HG02852 (cell line): ENCODE data around the gene PCDHB2.
"Not testable (repeated sequence)": the region's sequence is repeated elsewhere in the genome, so short reads cannot be mapped to it uniquely, and the experiment has no call there.

Experiments
- ATAC-seq: cut with Tn5 transposase; IDR thresholded peaks from one replicate; pipeline ENCODE4 v1.9.1; 2021; ENCODE audit warnings: mild to moderate bottlenecking, moderate library complexity; ENCODE audit not compliant: unreplicated experiment

Gene PCDHB2

DNA sequence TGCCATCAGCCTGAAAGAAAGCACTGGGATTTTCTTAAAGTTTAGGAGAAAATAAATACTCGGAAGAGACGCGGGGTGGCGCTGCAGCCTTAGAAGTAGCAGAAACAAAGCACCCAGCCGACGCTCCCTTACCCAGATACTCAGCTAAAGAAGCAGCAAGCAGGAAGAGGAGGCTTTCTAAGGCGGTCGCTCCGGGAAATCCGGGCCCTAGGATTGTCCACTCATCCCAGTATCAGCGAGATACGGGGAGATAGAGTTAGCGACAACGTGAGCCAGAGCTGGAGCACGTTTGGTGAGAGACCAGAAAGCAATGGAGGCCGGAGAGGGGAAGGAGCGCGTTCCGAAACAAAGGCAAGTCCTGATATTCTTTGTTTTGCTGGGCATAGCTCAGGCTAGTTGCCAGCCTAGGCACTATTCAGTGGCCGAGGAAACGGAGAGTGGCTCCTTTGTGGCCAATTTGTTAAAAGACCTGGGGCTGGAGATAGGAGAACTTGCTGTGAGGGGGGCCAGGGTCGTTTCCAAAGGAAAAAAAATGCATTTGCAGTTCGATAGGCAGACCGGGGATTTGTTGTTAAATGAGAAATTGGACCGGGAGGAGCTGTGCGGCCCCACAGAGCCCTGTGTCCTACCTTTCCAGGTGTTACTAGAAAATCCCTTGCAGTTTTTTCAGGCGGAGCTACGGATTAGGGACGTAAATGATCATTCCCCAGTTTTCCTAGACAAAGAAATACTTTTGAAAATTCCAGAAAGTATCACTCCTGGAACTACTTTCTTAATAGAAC is at the start of gene PCDHB2:
PCDHB2 (plus strand) TSS at position 135 of the 782 bp plus-strand sequence; CDS start at position 311, 176 bp downstream.
- no peak for ATAC-seq

DNA sequence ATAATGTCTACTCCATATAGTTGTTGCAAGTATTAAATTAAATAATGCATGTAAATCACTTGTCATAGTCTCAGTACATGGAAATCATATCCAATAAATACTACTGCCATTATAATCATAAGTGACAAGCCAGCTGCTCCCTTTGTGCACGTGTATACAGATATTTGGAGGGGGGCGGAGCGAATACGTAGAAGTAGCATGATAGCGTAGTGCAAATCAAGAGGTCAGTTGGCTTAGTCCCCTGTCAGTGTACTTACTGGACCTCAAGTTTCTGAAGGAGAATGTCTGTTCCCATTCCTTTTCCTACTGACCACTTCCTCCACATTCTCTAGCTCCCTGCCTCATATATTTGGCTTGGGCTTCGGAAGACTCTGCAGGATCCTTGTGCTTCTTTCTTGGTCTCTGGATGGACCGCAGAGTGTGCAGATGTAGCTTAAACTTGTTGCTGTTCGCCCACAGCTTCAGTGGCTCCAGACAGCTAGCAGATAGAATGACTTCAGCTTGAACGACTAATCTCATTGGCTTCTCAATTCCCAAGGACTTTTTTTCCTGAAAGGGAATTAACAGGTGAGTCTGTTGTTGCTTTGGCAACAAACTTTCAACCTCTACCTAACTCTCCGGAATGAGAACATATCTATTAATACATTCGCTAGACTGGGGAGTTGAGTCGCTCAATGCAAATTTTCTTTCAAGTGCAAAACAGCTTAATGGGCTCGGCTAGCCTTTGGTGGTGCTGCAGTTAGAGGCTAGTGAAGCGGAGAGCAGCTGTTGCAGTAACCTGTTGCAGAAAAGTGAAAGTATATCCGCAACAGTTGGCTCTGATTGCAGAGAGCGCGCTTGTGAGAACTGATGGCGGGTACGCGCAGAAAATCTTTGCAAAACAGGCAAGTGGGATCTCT is 43.5 kb upstream of the PCDHB2 start, which contains the start of gene PCDHB1:
PCDHB1 (plus strand) TSS at position 753 of the 899 bp plus-strand sequence; CDS start at position 850, 97 bp downstream.
- ATAC-seq: no peak

DNA sequence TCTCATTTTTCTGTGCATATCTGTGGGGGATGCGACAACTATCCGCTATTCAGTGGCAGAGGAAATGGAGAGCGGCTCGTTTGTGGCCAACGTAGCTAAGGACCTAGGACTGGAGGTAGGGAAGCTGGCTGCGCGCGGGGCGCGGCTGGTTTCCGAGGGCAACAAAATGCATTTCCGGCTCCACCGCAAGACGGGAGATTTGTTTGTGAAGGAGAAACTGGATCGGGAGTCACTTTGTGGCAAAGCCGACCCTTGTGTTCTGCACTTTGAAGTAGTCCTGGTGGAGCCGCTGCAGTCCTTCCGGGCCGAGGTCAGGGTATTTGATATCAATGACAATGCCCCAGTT is 42.9 kb upstream of the PCDHB2 start:
- no peak for ATAC-seq

DNA sequence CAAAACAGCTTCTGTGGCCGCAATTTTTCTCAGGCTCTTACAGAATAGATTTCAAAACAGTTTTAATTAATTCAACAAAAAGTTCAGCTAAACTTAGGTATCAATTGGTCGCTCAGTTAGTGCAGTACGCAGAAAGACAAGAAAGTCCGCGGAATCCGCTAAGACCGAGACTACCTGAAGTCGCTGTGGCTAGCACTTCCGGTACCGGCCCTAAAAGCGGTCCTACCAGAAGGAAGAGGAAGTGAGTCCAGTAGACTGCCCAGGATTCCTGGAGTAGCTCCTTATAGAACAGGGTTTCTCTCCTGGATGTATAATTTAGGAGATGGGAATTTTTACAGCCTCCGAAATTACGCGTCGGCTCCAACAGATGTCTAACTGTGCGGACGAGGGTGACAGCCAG is 16.6 kb upstream of the PCDHB2 start:
- ATAC-seq: no peak

DNA sequence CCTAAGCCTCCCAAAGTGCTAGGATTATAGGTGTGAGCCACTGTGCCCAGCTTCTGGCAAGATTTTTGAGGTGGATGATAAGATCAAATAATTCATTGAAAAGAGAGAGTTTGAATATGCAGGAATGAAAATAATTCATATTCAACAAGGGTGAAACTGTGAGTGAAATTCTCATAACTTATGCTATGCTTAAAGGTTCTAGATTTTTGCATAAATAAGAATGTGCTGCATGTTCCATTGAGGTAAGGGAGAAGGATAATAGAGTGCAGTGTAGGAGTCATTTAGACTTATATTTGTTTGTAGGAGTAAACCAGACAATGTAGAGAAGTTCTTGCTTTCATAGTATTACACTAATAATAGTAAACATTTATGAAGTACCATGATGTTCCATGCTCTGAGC is 12.2 kb upstream of the PCDHB2 start:
- no peak for ATAC-seq

DNA sequence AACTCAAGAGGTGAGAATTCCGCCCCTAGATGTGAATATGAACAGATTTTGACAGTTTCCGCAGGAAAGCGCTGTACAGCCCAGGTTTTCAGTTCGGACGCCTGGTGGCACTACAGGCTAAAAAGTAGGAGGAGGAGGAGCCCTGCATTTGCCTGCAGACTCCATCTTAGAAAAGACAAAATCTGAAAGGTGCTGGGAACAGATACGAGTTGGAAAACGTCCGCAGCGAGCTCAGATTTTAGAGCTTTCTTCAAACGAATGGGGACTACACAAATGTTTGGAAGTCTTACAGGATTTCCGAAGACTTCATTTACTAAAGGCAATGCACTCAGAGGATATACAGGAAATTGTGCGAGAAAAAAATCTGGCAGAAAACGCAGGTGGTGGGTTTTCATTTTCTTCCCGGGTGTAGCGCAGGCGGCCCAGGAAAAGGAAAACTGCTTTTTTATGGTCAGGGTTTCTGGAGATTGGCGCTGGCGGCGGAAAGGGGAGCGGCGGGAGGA is 9.9 kb upstream of the PCDHB2 start:
- ATAC-seq: peak; percentile 64

DNA sequence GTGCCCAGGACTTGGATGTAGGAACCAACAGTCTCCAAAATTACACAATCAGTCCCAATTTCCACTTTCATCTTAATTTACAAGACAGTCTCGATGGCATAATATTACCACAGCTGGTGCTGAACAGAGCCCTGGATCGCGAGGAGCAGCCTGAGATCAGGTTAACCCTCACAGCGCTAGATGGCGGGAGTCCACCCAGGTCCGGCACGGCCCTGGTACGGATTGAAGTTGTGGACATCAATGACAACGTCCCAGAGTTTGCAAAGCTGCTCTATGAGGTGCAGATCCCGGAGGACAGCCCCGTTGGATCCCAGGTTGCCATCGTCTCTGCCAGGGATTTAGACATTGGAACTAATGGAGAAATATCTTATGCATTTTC is 837 bp downstream of the PCDHB2 start:
- no peak for ATAC-seq

DNA sequence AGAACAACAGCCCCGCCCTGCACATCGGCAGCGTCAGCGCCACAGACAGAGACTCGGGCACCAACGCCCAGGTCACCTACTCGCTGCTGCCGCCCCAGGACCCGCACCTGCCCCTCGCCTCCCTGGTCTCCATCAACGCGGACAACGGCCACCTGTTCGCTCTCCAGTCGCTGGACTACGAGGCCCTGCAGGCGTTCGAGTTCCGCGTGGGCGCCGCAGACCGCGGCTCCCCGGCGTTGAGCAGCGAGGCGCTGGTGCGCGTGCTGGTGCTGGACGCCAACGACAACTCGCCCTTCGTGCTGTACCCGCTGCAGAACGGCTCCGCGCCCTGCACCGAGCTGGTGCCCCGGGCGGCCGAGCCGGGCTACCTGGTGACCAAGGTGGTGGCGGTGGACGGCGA is 1.8 kb downstream of the PCDHB2 start:
- not testable (repeated sequence) for ATAC-seq

DNA sequence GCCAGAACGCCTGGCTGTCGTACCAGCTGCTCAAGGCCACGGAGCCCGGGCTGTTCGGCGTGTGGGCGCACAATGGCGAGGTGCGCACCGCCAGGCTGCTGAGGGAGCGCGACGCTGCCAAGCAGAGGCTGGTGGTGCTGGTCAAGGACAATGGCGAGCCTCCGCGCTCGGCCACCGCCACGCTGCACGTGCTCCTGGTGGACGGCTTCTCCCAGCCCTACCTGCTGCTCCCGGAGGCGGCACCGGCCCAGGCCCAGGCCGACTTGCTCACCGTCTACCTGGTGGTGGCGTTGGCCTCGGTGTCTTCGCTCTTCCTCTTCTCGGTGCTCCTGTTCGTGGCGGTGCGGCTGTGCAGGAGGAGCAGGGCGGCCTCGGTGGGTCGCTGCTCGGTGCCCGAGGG is 2.2 kb downstream of the PCDHB2 start:
- not testable (repeated sequence) for ATAC-seq

DNA sequence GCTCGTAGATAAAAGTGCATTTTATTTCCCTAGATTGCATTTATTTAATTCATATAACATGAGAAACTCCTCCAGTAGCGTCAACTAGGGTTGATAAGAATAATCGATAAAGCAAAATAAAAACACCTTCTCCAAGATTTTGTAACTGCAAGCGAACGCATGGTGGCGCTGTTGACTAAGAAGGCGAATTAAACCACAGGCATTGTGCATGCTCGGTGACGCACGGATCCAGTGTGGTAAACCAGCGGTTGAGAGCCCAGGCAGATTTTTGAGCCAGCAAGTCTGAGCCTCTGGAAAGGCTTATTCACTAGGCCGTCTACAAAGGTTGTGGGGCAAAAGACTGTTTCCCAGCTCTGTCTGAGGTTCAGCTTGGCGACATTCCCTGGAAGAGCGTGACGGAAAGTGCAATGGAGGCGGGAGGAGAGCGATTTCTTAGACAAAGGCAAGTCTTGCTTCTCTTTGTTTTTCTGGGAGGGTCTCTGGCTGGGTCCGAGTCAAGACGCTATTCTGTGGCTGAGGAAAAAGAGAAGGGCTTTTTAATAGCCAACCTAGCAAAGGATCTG is 5.9 kb downstream of the PCDHB2 start, which contains the start of gene PCDHB3:
PCDHB3 (plus strand) TSS at position 231 of the 563 bp plus-strand sequence; CDS start at position 408, 177 bp downstream.
- ATAC-seq: no peak

DNA sequence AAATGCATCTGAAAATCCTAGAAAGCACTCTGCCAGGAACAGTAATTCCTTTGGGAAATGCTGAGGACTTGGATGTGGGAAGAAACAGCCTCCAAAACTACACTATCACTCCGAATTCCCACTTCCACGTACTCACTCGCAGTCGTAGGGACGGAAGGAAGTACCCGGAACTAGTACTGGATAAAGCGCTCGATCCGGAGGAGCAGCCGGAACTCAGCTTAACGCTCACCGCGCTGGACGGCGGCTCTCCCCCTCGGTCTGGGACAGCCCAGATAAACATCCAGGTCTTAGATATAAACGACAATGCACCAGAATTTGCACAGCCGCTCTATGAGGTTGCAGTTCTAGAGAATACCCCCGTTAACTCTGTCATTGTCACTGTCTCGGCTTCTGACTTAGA is 6.6 kb downstream of the PCDHB2 start:
- ATAC-seq: no peak

DNA sequence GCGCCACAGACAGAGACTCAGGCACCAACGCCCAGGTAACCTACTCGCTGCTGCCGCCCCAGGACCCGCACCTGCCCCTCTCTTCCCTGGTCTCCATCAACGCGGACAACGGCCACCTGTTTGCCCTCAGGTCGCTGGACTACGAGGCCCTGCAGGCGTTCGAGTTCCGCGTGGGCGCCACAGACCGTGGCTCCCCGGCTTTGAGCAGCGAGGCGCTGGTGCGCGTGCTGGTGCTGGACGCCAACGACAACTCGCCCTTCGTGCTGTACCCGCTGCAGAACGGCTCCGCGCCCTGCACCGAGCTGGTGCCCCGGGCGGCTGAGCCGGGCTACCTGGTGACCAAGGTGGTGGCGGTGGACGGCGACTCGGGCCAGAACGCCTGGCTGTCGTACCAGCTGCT is 7.7 kb downstream of the PCDHB2 start:
- not testable (repeated sequence) for ATAC-seq

DNA sequence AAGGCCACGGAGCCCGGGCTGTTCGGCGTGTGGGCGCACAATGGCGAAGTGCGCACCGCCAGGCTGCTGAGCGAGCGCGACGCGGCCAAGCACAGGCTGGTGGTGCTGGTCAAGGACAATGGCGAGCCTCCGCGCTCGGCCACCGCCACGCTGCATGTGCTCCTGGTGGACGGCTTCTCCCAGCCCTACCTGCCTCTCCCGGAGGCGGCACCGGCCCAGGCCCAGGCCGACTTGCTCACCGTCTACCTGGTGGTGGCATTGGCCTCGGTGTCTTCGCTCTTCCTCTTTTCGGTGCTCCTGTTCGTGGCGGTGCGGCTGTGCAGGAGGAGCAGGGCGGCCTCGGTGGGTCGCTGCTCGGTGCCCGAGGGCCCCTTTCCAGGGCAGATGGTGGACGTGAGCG is 8.1 kb downstream of the PCDHB2 start:
- ATAC-seq: not testable (repeated sequence)

DNA sequence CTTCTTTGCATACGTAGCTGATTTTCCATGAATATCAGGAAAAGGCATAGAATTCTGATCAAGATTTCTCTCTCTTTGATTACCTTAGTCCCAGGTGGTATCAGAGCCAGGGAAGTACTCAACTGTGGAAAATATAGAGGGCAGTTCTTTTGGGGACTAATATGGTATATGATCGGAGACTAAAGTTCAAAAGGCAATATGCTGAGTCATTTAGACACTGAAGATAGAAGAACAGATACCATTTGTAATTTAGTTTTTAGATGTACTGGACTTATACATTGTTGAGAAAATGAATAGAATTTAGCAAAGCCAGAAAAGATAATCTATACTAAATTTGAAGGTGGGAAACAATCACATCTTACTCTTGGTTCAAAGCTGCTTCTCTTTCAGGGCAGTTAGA is 10.9 kb downstream of the PCDHB2 start:
- ATAC-seq: no peak

DNA sequence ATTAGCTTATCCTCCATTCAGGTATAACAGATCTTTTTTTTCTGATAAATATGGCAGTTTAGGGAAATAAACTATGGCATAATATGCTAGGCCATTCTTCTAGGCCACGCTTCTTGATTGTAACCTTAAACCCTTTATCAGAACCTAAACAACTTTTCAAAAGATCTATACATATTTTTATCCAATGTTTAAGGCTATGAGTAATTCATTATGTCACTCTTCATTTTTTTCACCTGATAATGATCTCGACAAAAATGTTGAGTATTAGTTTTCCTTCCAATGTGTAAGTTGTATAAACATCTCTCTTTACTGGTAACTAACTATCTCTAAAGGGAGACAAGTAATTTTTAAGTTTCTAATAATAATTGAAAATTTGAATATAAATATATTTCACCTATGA is 24.8 kb downstream of the PCDHB2 start:
- ATAC-seq: no peak

DNA sequence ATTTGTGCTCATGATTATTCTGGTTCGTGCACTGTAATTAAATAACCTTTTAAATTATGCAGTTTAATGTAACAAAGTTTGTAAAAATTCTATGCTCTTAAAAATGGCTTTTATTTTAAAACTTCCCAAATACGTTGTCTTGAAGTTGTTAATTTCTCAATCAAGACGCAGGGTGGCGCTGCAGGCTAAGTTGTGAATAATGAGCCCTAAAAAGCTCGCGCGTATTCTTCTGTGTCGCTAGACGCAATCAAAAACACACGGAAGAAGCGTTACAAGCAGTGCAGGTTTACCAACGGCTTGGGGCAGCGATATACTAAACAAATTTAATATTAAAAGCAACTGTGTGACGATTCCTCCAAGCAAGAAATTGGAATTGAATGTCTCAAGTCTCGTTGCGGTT is 27.1 kb downstream of the PCDHB2 start, which contains the start of gene PCDHB4:
PCDHB4 (plus strand) TSS at position 256 of the 400 bp plus-strand sequence. CDS start 181 bp downstream, outside the sequence.
- no peak for ATAC-seq

DNA sequence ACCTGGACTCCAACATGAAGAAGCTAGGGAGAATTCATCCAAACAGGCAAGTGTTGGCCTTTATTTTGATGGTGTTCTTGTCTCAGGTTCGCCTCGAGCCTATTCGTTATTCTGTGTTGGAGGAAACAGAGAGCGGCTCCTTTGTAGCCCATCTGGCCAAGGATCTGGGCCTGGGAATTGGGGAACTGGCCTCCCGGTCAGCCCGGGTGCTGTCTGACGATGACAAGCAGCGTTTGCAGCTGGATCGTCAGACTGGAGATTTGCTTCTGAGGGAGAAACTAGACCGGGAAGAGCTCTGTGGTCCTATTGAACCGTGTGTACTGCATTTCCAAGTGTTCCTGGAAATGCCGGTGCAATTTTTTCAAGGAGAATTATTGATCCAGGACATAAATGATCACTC is 27.6 kb downstream of the PCDHB2 start:
- ATAC-seq: no peak

DNA sequence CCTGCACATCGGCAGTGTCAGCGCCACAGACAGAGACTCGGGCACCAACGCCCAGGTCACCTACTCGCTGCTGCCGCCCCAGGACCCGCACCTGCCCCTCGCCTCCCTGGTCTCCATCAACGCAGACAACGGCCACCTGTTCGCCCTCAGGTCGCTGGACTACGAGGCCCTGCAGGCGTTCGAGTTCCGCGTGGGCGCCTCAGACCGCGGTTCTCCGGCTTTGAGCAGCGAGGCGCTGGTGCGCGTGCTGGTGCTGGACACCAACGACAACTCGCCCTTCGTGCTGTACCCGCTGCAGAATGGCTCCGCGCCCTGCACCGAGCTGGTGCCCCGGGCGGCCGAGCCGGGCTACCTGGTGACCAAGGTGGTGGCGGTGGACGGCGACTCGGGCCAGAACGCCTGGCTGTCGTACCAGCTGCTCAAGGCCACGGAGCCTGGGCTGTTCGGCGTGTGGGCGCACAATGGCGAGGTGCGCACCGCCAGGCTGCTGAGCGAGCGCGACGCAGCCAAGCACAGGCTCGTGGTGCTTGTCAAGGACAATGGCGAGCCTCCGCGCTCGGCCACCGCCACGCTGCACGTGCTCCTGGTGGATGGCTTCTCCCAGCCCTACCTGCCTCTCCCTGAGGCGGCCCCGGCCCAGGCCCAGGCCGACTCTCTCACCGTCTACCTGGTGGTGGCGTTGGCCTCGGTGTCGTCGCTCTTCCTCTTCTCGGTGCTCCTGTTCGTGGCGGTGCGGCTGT is 29.2 kb downstream of the PCDHB2 start:
- ATAC-seq: not testable (repeated sequence)

DNA sequence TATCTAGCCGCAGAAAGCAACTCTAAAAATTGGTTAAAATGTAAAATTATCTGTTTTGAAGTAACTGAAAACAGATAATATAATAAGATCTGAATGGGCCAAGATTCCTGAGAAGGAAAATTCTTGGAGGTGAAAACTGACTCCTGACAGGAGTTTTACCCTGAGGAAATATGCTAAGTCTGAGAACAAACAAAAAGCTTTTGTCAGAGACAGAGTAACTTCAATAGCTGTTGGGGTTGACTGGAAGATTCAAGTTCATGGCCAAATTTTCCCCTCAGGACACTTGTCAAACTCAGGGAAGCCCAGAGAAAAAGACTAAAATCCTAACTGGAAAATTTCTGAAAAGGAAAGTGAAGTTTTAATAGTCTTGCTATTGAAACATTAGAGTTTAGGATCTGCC is 32.9 kb downstream of the PCDHB2 start:
- ATAC-seq: no peak

DNA sequence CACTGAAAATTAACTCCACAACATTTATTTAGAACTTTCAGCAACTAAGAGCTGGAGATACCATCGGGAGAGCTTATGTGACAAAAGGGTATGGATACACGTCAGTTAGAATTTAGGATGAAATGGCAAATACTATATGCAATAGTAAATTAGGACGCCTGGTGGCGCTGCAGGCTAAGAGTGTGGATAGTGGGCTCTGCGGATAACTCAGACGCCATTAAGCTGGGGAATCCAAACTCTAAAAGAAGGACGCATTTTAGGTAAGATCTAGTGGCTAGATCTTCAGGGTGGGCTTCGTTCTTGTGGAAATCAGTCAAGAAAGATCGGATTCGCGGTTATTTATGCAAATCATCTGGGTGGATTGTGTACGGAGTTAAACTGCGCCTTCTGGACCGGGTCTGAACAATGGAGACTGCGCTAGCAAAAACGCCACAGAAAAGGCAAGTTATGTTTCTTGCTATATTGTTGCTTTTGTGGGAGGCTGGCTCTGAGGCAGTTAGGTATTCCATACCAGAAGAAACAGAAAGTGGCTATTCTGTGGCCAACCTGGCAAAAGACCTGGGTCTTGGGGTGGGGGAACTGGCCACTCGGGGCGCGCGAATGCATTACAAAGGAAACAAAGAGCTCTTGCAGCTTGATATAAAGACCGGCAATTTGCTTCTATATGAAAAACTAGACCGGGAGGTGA is 40.8 kb downstream of the PCDHB2 start, which contains the start of gene PCDHB5:
PCDHB5 (plus strand) TSS at position 177 of the 688 bp plus-strand sequence; CDS start at position 406, 229 bp downstream.
- ATAC-seq: no peak
